ENCODE measurements around the gene LBX2. TPM values are rescaled to one million over a fixed set of nuclear protein-coding genes. Genes with fewer than 3 reads are reported as not detected.
"Not testable (repeated sequence)": the region's sequence is repeated elsewhere in the genome, so short reads cannot be mapped to it uniquely, and the experiment has no call there.

The LBX2 gene
- total RNA-seq, 2 experiments from 2014 or later: 0.31 TPM; not detected in 1

DNA sequence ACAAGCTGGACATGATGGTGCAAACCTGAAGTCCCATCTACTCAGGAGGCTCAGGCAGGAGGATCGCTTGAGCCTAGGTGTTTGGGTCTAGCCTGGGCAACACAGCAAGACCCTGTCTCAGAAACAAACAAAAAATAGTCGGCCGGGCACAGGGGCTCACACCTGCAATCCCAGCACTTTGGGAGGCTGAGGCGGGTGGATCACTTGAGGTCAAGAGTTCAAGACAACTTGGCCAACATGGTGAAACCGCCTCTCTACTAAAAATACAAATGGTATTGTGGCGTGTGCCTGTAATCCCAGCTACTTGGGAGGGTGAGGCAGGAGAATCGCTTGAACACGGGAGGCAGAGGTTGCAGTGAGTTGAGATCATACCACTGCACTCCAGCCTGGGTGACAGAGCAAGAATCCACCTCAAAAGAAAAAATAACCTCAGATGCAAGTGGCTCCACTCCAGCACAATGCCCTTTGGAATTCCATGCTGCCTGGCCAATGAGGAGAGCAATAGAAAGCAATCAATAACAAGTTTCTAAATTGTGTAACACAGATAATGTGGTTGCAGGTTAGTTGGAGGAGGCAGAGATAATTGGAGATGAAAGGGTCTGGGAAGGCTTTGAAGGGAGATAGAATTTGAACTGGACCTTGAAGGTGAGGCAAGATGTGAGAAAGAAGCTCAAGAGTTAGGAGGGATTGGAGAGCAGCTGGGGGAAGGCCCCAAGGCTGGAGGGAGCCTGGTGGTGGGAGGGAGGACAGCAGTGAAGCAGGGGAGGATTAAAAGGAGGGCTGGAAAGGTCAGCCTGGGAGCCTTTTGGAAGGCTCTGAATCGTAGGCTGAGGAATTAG is 10.5 kb downstream of the LBX2 start:
- Mint-ChIP-seq H3K27ac (no peak overlapping the region), H3K36me3 (ENCODE audit: low read depth) (peaks cover 27% of the 10 kb centered on the region), H3K27me3 (ENCODE audit: low read depth) (no peaks in the 10 kb centered on the region), H3K9me3 (no peaks in the 10 kb centered on the region), H3K4me1 (ENCODE audit: low read depth) (peaks cover 6% of the 10 kb centered on the region), H3K4me3 (no peak overlapping the region)
- no peak for DNase-seq
- intact Hi-C loops (cut with micrococcal nuclease): no loop called here
- CTCF ChIA-PET: interaction anchor here (0.6 kb wide), 1 partner anchor 172 kb away, joined by 3 read pairs; no protein-coding TSS in a partner anchor

DNA sequence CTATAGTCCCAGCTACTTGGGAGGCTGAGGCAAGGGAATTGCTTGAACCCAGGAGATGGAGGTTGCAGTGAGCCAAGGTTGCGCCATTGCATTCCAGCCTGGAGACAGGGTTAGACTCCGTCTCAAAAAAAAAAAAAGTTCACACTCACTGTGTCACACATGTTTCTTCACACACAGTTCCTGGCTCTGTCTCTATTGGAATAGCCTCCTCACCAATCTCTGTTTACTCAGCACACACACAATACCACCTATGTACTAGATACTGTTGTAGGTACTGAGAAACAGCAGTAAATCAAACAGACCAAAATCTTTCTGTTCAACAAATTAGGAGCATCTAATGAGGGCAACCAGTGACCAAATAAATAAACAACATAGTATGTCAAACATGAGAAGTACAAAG is 13.3 kb downstream of the LBX2 start:
- H3K27me3 Mint-ChIP-seq (ENCODE audit: low read depth): no peaks in the 10 kb centered on the region
- no peaks in the 10 kb centered on the region for H3K9me3 Mint-ChIP-seq
- peaks cover 15% of the 10 kb centered on the region for H3K4me1 Mint-ChIP-seq (ENCODE audit: low read depth)
- CTCF ChIA-PET: interaction anchor here (8.2 kb wide), 1 partner anchor 100 kb away, joined by 144 read pairs; no protein-coding TSS in a partner anchor
- no peak for DNase-seq
- intact Hi-C loops (cut with micrococcal nuclease): no loop called here
- H3K4me3 Mint-ChIP-seq: no peak overlapping the region
- H3K27ac Mint-ChIP-seq: no peak overlapping the region
- H3K36me3 Mint-ChIP-seq (ENCODE audit: low read depth): peaks cover 16% of the 10 kb centered on the region

DNA sequence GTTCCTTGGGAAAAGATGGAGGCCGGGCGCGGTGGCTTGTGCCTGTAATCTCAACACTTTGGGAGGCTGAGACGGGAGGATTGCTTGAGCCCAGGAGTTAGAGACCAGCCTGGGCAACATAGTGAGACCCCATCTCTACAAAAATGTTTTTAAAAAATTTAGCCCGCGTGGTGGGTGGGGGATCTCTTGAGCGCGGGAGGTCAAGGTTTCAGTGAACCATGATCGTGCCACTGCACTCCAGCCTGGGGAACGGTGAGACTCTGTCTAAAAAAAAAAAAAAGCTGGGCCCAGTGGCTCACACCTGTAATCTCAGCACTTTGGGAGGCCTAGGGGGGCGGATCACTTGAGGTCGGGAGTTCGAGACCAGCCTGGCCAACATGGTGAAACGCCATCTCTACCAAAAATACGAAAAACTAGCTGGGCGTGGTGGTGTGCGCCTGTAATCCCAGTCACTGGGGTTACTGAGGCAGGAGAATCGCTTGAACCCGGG is 15.7 kb downstream of the LBX2 start:
- DNase-seq; H3K9me3 Mint-ChIP-seq; H3K27me3 Mint-ChIP-seq (ENCODE audit: low read depth): not testable (repeated sequence)
- intact Hi-C loops (cut with micrococcal nuclease): loop anchor here (1.0 to 5.0 kb wide), 11 partner anchors 11 to 393 kb away; partner anchors contain the start of genes AUP1, HK2, HTRA2 and MRPL53
- H3K4me3 Mint-ChIP-seq: peak overlapping the region; percentile 93
- peaks cover 32% of the 10 kb centered on the region for H3K4me1 Mint-ChIP-seq (ENCODE audit: low read depth)
- CTCF ChIA-PET: interaction anchor here (0.6 to 8.2 kb wide), 19 partner anchors 8 to 804 kb away, joined by 3 to 144 read pairs (median 4); partner anchors contain the start of genes HTRA2, INO80B and MRPL53
- H3K36me3 Mint-ChIP-seq (ENCODE audit: low read depth): peaks cover 18% of the 10 kb centered on the region
- H3K27ac Mint-ChIP-seq: peak overlapping the region; percentile 98

DNA sequence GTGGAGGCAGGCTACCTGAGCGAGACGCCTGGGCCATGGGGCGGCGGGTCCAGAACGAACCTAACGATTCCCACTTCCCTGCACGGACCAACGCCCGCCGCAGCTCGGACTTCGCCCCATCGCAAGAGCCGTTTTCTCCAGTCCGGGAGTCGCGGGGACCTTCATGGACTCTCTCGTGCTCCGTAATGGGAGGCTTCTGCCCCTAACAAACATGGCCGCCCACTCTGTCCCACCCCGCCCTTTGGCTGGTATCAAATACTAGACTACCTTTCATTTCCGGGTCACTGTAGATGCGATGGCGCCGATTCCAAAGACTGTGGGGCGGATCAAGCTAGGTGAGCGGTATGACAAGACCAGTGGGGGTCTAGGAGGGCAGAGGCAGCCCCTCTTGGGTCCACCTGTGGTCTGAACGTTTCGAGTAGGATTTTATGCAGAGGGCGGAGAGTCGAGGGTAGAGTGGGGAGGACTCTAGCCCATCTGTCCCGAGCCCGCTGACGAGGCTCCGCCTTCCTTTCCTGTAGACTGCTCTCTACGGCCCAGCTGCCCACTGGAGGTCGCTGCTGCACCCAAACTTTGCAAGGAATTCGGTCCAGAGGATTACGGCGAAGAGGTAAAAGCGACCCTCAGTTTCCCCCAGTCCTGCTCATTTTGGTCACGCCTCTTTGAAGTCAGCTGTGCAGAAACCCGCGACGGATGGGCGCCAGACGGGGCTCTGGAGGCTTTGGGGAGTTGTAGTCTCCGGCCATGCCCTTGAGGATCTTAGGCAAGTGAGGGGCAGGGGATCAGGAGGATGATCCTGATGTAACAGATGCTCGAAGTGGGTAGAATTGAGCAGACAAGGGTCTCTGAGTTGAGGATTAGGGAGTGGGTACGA is 16.4 kb downstream of the LBX2 start, which contains the start of the genes CCDC142 and TTC31:
CCDC142 (minus strand) TSS at position 198 of the 874 bp plus-strand sequence; CDS start at position 37, 161 bp downstream.
TTC31 (plus strand) TSS at position 281 of the 874 bp plus-strand sequence; CDS start at position 296, 15 bp downstream.
- peak within 1 kb of the TSS; percentile 98 for H3K27ac Mint-ChIP-seq
- peaks cover 32% of the 10 kb centered on the region for H3K4me1 Mint-ChIP-seq (ENCODE audit: low read depth)
- H3K27me3 Mint-ChIP-seq (ENCODE audit: low read depth): no peaks in the 10 kb centered on the region
- no peaks in the 10 kb centered on the region for H3K9me3 Mint-ChIP-seq
- H3K36me3 Mint-ChIP-seq (ENCODE audit: low read depth): peaks cover 17% of the 10 kb centered on the region
- H3K4me3 Mint-ChIP-seq: peak within 1 kb of the TSS; percentile 93
- CTCF ChIA-PET: interaction anchor here (0.5 to 8.2 kb wide), 23 partner anchors 8 to 198 kb away, joined by 3 to 144 read pairs (median 4); partner anchors contain the start of genes AUP1, HTRA2, INO80B and LBX2
- peak; percentile 97 for DNase-seq
- intact Hi-C loops (cut with micrococcal nuclease): loop anchor here (1.0 to 5.0 kb wide), 11 partner anchors 11 to 393 kb away; partner anchors contain the start of genes AUP1, HK2, HTRA2 and MRPL53

GRCh38 chr2:74481961-74482800 is 17.2 kb downstream of the LBX2 start:
- Mint-ChIP-seq H3K4me1 (ENCODE audit: low read depth) (peaks cover 32% of the 10 kb centered on the region), H3K27me3 (ENCODE audit: low read depth) (no peaks in the 10 kb centered on the region), H3K4me3 (peak overlapping the region; percentile 93), H3K36me3 (ENCODE audit: low read depth) (peaks cover 16% of the 10 kb centered on the region), H3K9me3 (no peaks in the 10 kb centered on the region), H3K27ac (peak overlapping the region; percentile 98)
- intact Hi-C loops (cut with micrococcal nuclease): loop anchor here (2.0 to 5.0 kb wide), 2 partner anchors 235 to 353 kb away; partner anchors contain the start of gene HK2
- peak; percentile 57 for DNase-seq
- CTCF ChIA-PET: interaction anchor here (0.5 to 8.2 kb wide), 18 partner anchors 7 to 109 kb away, joined by 3 to 144 read pairs (median 6); partner anchors contain the start of genes AUP1, HTRA2, INO80B and LBX2

- Mint-ChIP-seq H3K36me3 (ENCODE audit: low read depth) (peaks cover 16% of the 10 kb centered on the region), H3K27ac (no peak overlapping the region), H3K4me3 (peak overlapping the region; percentile 93), H3K4me1 (ENCODE audit: low read depth) (peaks cover 32% of the 10 kb centered on the region), H3K27me3 (ENCODE audit: low read depth) (no peaks in the 10 kb centered on the region), H3K9me3 (no peaks in the 10 kb centered on the region)
- intact Hi-C loops (cut with micrococcal nuclease): loop anchor here (5.0 kb wide), 1 partner anchor 236 kb away; no protein-coding TSS in a partner anchor
- DNase-seq: no peak
- CTCF ChIA-PET: interaction anchor here (1.1 to 8.2 kb wide), 10 partner anchors 9 to 104 kb away, joined by 3 to 144 read pairs (median 9); partner anchors contain the start of genes HTRA2, INO80B, LBX2 and MRPL53
Observed at GRCh38 chr2:74481431-74481830, 18.0 kb downstream of the LBX2 start.

DNA sequence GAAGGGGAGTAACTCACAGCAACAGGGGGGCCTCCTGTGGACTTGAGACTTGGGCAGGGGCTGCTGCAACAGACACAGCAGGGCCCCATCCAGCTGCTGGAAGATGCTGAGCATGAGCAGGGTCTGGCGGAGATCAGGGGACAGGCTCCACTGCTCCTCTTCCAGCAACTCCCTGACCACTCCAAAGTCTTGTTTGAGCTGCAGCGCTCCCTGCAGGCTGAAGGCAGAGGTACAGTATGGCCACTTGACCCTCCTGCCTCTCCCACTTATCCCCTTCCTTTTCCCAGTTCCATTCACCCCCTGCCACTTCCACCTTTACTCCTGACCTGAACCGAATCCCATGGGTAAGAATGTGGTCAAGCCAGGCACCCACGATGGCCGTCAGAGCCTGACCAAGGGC is 24.5 kb downstream of the LBX2 start:
- CTCF ChIA-PET: interaction anchor here (0.9 to 1.2 kb wide), 6 partner anchors 8 to 140 kb away, joined by 3 to 5 read pairs (median 4); partner anchors contain the start of genes CCDC142, TTC31 and WBP1
- intact Hi-C loops (cut with micrococcal nuclease): loop anchor here (2.0 kb wide), 1 partner anchor 142 kb away; no protein-coding TSS in a partner anchor
- Mint-ChIP-seq H3K4me1 (ENCODE audit: low read depth) (peaks cover 23% of the 10 kb centered on the region), H3K4me3 (no peak overlapping the region), H3K27ac (no peak overlapping the region), H3K27me3 (ENCODE audit: low read depth) (no peaks in the 10 kb centered on the region), H3K36me3 (ENCODE audit: low read depth) (peaks cover 22% of the 10 kb centered on the region), H3K9me3 (no peaks in the 10 kb centered on the region)
- DNase-seq: no peak

DNA sequence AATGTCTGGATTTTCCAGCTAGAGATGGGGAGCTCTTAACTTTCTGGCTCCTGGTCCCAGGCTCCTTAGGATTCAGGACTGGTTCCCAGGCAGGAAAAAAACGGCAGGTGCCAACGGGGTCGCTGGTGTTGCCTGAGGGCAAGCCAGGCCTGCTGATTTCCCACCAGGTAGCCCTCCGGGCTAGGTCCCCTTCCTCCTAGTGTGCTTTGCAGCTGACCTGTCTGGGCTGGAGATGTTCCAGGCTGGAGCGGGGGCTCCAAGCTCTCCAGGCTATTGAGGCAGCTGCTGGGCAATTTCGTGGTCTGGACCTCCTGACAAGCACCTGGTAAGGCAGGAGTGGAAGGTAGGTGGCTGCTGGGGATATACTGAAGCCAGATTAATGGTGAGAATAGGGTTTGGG is 24.9 kb downstream of the LBX2 start:
- intact Hi-C loops (cut with micrococcal nuclease): loop anchor here (2.0 kb wide), 1 partner anchor 142 kb away; no protein-coding TSS in a partner anchor
- no peaks in the 10 kb centered on the region for H3K9me3 Mint-ChIP-seq
- CTCF ChIA-PET: interaction anchor here (0.7 to 1.1 kb wide), 3 partner anchors 9 to 139 kb away, joined by 3 to 4 read pairs (median 4); partner anchors contain the start of genes CCDC142 and TTC31
- no peaks in the 10 kb centered on the region for H3K27me3 Mint-ChIP-seq (ENCODE audit: low read depth)
- no peak overlapping the region for H3K27ac Mint-ChIP-seq
- DNase-seq: no peak
- peak overlapping the region; percentile 12 for H3K4me3 Mint-ChIP-seq
- H3K4me1 Mint-ChIP-seq (ENCODE audit: low read depth): peaks cover 23% of the 10 kb centered on the region
- H3K36me3 Mint-ChIP-seq (ENCODE audit: low read depth): peaks cover 21% of the 10 kb centered on the region

DNA sequence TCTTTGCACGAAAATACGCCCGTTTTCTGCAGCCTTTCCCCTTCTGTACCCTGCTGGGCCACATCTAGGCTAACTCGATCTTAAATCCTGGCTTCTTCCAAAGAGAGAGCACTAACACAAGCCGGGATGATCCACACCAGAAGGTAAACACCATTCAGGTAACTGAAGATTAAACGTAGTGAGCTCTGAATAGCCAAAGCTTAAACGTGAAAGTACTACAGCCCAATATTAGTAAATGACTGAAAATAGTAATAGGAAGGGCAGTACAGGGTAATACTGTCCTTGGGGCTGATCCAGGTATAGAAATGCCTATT is 26.5 kb downstream of the LBX2 start:
- DNase-seq: no peak
- CTCF ChIA-PET: interaction anchor here (1.0 to 2.9 kb wide), 4 partner anchors 9 to 143 kb away, joined by 3 to 31 read pairs (median 4); partner anchors contain the start of genes CCDC142 and TTC31
- intact Hi-C loops (cut with micrococcal nuclease): loop anchor here (1.0 kb wide), 3 partner anchors 10 to 19 kb away; partner anchors contain the start of genes TTC31 and WBP1
- peaks cover 20% of the 10 kb centered on the region for H3K4me1 Mint-ChIP-seq (ENCODE audit: low read depth)
- peaks cover 18% of the 10 kb centered on the region for H3K36me3 Mint-ChIP-seq (ENCODE audit: low read depth)
- peak overlapping the region; percentile 98 for H3K27ac Mint-ChIP-seq
- no peaks in the 10 kb centered on the region for H3K27me3 Mint-ChIP-seq (ENCODE audit: low read depth)
- no peaks in the 10 kb centered on the region for H3K9me3 Mint-ChIP-seq
- H3K4me3 Mint-ChIP-seq: peak overlapping the region; percentile 98

GRCh38 chr2:74472086-74472944 is 27.1 kb downstream of the LBX2 start, which contains the start of gene MRPL53:
Gene MRPL53 (minus strand): TSS chr2:74472680. CDS start chr2:74472660, 20 bp downstream.
- CTCF ChIA-PET: interaction anchor here (0.6 to 2.9 kb wide), 5 partner anchors 9 to 624 kb away, joined by 3 to 31 read pairs (median 3); partner anchors contain the start of genes CCDC142 and TTC31
- Mint-ChIP-seq H3K36me3 (ENCODE audit: low read depth) (peaks cover 18% of the 10 kb centered on the region), H3K9me3 (no peaks in the 10 kb centered on the region), H3K27me3 (ENCODE audit: low read depth) (no peaks in the 10 kb centered on the region), H3K4me3 (peak within 1 kb of the TSS; percentile 98), H3K4me1 (ENCODE audit: low read depth) (peaks cover 20% of the 10 kb centered on the region), H3K27ac (peak within 1 kb of the TSS; percentile 98)
- intact Hi-C loops (cut with micrococcal nuclease): loop anchor here (1.0 kb wide), 3 partner anchors 11 to 18 kb away; partner anchors contain the start of genes TTC31 and WBP1
- peak; percentile 97 for DNase-seq

Data from activated naive CD4-positive, alpha-beta T cell treated with anti-CD3 and anti-CD28 coated beads for 36 hours (primary cell).